Fibroblast of lung (primary cell): ENCODE data around the gene CBFA2T3. TPM values are rescaled to one million over a fixed set of nuclear protein-coding genes. Genes with fewer than 3 reads are reported as not detected.

Experiments used
- DNase-seq, 2 donors: peaks; one replicate each; pipeline versions ENCODE4 v3.0.0 to v3.0.0-alpha.2; 2010; ENCODE audit warnings: low read depth in 2 of 2
- H2AFZ ChIP-seq: 2 replicates; pipeline ENCODE4 v1.5.1; 2012; ENCODE audit warnings: low read length, control low read depth, inconsistent platforms
- H3K27ac ChIP-seq: 2 replicates; pipeline ENCODE4 v1.5.1; 2011; ENCODE audit warnings: low read length, control low read depth; ENCODE audit not compliant: insufficient read depth
- H3K27me3 ChIP-seq: 2 replicates; pipeline ENCODE4 v1.5.1; 2011; ENCODE audit warnings: mild to moderate bottlenecking, low read length; ENCODE audit not compliant: control insufficient read depth, insufficient read depth
- H3K36me3 ChIP-seq: 2 replicates; pipeline ENCODE4 v1.5.1; 2011; ENCODE audit warnings: low read length; ENCODE audit not compliant: control insufficient read depth, insufficient read depth
- H3K4me1 ChIP-seq: 2 replicates; pipeline ENCODE4 v1.5.1; 2011; ENCODE audit warnings: low read length; ENCODE audit not compliant: control insufficient read depth, insufficient read depth; ENCODE audit errors: extremely low read depth
- H3K4me2 ChIP-seq: 2 replicates; pipeline ENCODE4 v1.5.1; 2011; ENCODE audit warnings: low read length, control low read depth; ENCODE audit not compliant: insufficient read depth; ENCODE audit errors: extremely low read depth
- H3K4me3 ChIP-seq, 4 experiments: fragments of 200-600 bp in 1 of 4; sonication (generic) in 1 of 4; replicated peaks in 1 of 4; 2 replicates each; pipeline ENCODE4 v1.5.1; 2011 to 2016; ENCODE audit warnings: low read length in 4 of 4, low read depth in 3 of 4, mild to moderate bottlenecking in 3 of 4, control low read depth in 2 of 4, inconsistent platforms in 1 of 4, mixed read lengths in 1 of 4; ENCODE audit not compliant: insufficient read depth in 1 of 4; ENCODE audit errors: control extremely low read depth in 1 of 4
- H3K79me2 ChIP-seq: 2 replicates; pipeline ENCODE4 v1.5.1; 2012; ENCODE audit warnings: mild to moderate bottlenecking, low read length, inconsistent platforms; ENCODE audit not compliant: control insufficient read depth, insufficient read depth
- H3K9ac ChIP-seq: 2 replicates; pipeline ENCODE4 v1.5.1; 2011; ENCODE audit warnings: mild to moderate bottlenecking, low read length, control low read depth; ENCODE audit not compliant: insufficient read depth
- H3K9me3 ChIP-seq: 2 replicates; pipeline ENCODE4 v1.5.1; 2012; ENCODE audit warnings: low read depth, low read length; ENCODE audit not compliant: control insufficient read depth, insufficient read depth
- H4K20me1 ChIP-seq: 2 replicates; pipeline ENCODE4 v1.5.1; 2011; ENCODE audit warnings: low read length; ENCODE audit not compliant: control insufficient read depth, insufficient read depth; ENCODE audit errors: extremely low read depth
- EZH2 ChIP-seq: IDR thresholded peaks from 2 replicates; pipeline ENCODE4 v1.5.1; 2012; ENCODE audit warnings: low read length, control low read depth, mild to moderate bottlenecking; ENCODE audit errors: missing control alignments
- polyA plus RNA-seq, 2 donors: library from polyadenylated mRNA; depleted of rRNA in 1 of 2; stranded (reverse) in 1 of 2; unstranded in 1 of 2; fragments of >200 nt; gene quantifications; 2 replicates each; pipeline ENCODE4 v1.2.1, GENCODE V29; 2011 to 2012; ENCODE audit warnings: missing spikeins in 1 of 2
- total RNA-seq: library from RNA; depleted of rRNA; stranded (reverse); fragments of >200 nt; gene quantifications from 2 replicates; pipeline ENCODE4 v1.2.1, GENCODE V29; 2014
- TF ChIP-seq, protein P1 (sequence below), 2 donors: IDR thresholded peaks in 1 of 2; conservative IDR thresholded peaks in 1 of 2; 1 replicate in 1 of 2; 2 replicates in 1 of 2; pipeline ENCODE4 v1.5.1; 2011 to 2012; ENCODE audit warnings: low read length in 2 of 2, control low read depth in 1 of 2, inconsistent platforms in 1 of 2, low read depth in 1 of 2, mild to moderate bottlenecking in 1 of 2

Gene CBFA2T3
- total and polyA plus RNA-seq, 2 donors (not counting 1 experiment from before 2014, with no cell fraction given) = under 0.01 to 0.05 TPM

DNA sequence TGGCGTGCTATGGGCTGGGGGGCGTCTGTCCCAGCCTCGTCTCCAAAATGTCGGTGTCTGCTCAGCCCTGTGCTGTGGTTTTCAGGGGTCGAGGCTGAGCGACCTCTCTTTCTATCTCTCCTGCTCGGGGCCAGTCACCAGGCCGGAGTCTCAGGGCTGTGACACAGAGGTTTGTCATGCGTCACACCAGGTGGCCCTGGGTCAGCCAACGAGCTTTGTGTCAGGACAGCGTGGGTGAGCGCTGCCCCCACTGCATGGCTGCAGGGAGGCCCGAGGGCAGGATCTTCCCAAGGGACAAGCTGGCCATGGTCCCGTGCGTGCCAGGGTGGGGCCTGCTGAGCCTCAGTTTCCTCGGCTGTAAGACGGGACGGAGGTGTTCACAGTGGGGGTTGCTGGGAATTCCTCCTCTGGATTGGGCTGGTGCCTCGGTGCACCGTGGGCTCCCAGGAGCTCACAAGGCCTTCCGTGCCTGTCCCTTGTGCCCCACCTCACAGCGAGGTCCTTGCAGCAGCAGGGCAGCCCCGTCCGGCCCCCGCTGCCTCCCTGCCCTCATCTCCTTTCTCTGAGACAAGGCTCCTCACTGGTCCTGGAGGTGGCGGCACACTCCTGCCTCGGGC, 50.5 kb downstream of the CBFA2T3 start:
- no peak overlapping the region for H3K27ac ChIP-seq
- H3K79me2 ChIP-seq = no peaks in the 10 kb centered on the region
- H3K9ac ChIP-seq = no peak overlapping the region
- no peaks in the 10 kb centered on the region for H4K20me1 ChIP-seq
- no peak overlapping the region for H3K4me3 ChIP-seq
- TF ChIP-seq, protein P1, sequence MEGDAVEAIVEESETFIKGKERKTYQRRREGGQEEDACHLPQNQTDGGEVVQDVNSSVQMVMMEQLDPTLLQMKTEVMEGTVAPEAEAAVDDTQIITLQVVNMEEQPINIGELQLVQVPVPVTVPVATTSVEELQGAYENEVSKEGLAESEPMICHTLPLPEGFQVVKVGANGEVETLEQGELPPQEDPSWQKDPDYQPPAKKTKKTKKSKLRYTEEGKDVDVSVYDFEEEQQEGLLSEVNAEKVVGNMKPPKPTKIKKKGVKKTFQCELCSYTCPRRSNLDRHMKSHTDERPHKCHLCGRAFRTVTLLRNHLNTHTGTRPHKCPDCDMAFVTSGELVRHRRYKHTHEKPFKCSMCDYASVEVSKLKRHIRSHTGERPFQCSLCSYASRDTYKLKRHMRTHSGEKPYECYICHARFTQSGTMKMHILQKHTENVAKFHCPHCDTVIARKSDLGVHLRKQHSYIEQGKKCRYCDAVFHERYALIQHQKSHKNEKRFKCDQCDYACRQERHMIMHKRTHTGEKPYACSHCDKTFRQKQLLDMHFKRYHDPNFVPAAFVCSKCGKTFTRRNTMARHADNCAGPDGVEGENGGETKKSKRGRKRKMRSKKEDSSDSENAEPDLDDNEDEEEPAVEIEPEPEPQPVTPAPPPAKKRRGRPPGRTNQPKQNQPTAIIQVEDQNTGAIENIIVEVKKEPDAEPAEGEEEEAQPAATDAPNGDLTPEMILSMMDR (conservative IDR thresholded peaks at IDR 0.05 in 1 of 2, IDR thresholded peaks at IDR 0.05 in 1 of 2; ENCODE audit: low read depth in 1 of 2, low read length in 2 of 2) = no peak
- no peak for TF ChIP-seq EZH2
- H3K36me3 ChIP-seq = no peaks in the 10 kb centered on the region
- H3K9me3 ChIP-seq = no peaks in the 10 kb centered on the region
- H2AFZ ChIP-seq = no peak overlapping the region
- peaks cover 5% of the 10 kb centered on the region for H3K27me3 ChIP-seq
- no peak for DNase-seq
- peaks cover 19% of the 10 kb centered on the region for H3K4me1 ChIP-seq
- H3K4me2 ChIP-seq = no peak overlapping the region

DNA sequence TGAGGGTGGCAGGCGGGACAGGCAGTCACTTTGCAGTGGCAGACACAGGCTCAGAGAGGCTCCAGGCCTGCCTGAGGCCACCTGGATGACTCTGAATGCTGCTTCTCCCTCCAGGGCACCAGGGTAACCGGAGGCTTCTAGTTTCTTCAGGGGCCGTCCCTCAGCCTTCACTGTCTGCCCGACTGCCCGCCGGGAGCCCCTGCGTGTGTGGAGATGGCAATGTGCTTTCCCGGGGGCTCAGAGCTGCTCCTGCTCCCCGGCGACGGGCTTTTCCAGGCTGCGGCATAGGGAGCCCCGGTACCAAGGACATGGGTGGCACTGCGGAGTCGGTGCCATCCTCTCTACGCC, 51.5 kb downstream of the CBFA2T3 start:
- no peaks in the 10 kb centered on the region for H3K79me2 ChIP-seq
- no peaks in the 10 kb centered on the region for H3K36me3 ChIP-seq
- no peak for DNase-seq
- H3K4me1 ChIP-seq = peaks cover 25% of the 10 kb centered on the region
- H3K4me2 ChIP-seq = no peak overlapping the region
- H3K9me3 ChIP-seq = no peaks in the 10 kb centered on the region
- H3K27me3 ChIP-seq = peaks cover 5% of the 10 kb centered on the region
- H3K9ac ChIP-seq = no peak overlapping the region
- no peaks in the 10 kb centered on the region for H4K20me1 ChIP-seq
- TF ChIP-seq EZH2 = no peak
- TF ChIP-seq, protein P1 (conservative IDR thresholded peaks at IDR 0.05 in 1 of 2, IDR thresholded peaks at IDR 0.05 in 1 of 2; ENCODE audit: low read depth in 1 of 2, low read length in 2 of 2) = no peak
- H3K27ac ChIP-seq = no peak overlapping the region
- no peak overlapping the region for H3K4me3 ChIP-seq
- H2AFZ ChIP-seq = no peak overlapping the region

DNA sequence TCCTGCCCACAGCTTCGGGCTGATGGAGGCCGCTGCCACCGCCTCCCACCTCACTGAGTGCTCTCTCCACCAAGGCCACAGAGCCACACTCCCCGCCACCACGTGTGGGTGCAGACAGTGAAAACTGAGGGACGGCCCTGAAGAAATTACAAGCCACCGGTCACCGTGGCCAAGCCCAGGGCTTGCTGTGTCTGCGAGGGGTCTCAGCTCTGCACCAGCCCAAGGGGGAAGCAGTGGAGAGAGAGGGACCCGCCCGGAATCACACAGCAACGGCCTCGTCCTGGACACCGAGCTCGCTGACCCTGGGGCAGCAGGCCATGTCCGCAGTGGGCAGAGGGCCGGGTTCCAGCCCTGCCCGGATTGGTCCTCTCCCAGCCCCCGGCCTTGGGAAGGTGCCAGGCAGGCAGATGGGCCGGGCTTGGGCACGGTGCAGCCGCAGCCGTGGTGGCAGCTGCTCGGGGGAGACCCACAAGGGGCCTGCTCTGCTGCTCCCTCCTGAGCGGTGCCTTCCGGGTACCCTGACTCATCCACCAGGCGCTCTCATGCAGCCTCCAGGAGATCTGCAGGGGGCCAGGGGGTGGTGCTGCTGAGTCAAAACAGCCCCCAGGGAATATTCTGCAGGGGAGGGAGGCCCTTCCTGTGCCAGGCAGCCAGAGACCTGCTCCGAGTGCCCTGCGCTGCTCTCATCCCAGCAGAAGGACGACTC, 52.0 kb downstream of the CBFA2T3 start:
- no peaks in the 10 kb centered on the region for H3K79me2 ChIP-seq
- DNase-seq = peak; percentile 59 to 78
- H4K20me1 ChIP-seq = no peaks in the 10 kb centered on the region
- no peak overlapping the region for H3K4me3 ChIP-seq
- no peak overlapping the region for H3K27ac ChIP-seq
- TF ChIP-seq EZH2 = no peak
- TF ChIP-seq, protein P1 (conservative IDR thresholded peaks at IDR 0.05 in 1 of 2, IDR thresholded peaks at IDR 0.05 in 1 of 2; ENCODE audit: low read depth in 1 of 2, low read length in 2 of 2) = peak; percentile 25 to 47
- peaks cover 5% of the 10 kb centered on the region for H3K27me3 ChIP-seq
- no peaks in the 10 kb centered on the region for H3K36me3 ChIP-seq
- peaks cover 25% of the 10 kb centered on the region for H3K4me1 ChIP-seq
- H3K9me3 ChIP-seq = no peaks in the 10 kb centered on the region
- H3K9ac ChIP-seq = peak overlapping the region; percentile 46
- H3K4me2 ChIP-seq = no peak overlapping the region
- no peak overlapping the region for H2AFZ ChIP-seq
